A673 (cell line): ENCODE results near the gene FAM83D. TPM values are rescaled to one million over a fixed set of nuclear protein-coding genes. Genes with fewer than 3 reads are reported as not detected.

Experiments
- BruUV-seq: library from RNA; stranded (reverse); fragments of 400-500 nt; replicated peaks from 2 replicates; lab custom pipeline; 2021; lab: Mats Ljungman, UMichigan
- CTCF ChIA-PET: fragments of 300-600 bp; sonication (Branson Sonifier 250); formaldehyde crosslinking; loops from one replicate; lab custom pipeline; 2022; ENCODE audit warnings: antibody characterized with exemption; lab: Charles Lee
- POLR2A ChIA-PET: fragments of 300-600 bp; sonication (Branson Sonifier 250); formaldehyde crosslinking; loops from one replicate; lab custom pipeline; 2022; ENCODE audit warnings: antibody characterized with exemption; ENCODE audit not compliant: low non-redundant PET; lab: Charles Lee
- DNase-seq: peaks from one replicate; pipeline ENCODE4 v3.0.0-alpha.2; 2015; ENCODE audit warnings: low spot score
- H3K27ac ChIP-seq: fragments of 200-600 bp; sonication (generic); 2 replicates; pipeline ENCODE4 v1.5.1; 2016; ENCODE audit warnings: mixed run types, low read depth, mild to moderate bottlenecking, mixed read lengths, antibody characterized with exemption, low read length; ENCODE audit not compliant: poor library complexity, severe bottlenecking
- H3K27me3 ChIP-seq: fragments of 200-600 bp; sonication (generic); replicated peaks from 2 replicates; pipeline ENCODE4 v1.6.1; 2017; ENCODE audit warnings: mixed run types, low read depth, mild to moderate bottlenecking, mixed read lengths, antibody characterized with exemption, low read length; ENCODE audit not compliant: insufficient read depth, poor library complexity
- H3K36me3 ChIP-seq: fragments of 200-600 bp; sonication (generic); 2 replicates; pipeline ENCODE4 v1.6.1; 2016; ENCODE audit warnings: mixed run types, mild to moderate bottlenecking, mixed read lengths, antibody characterized with exemption, low read length; ENCODE audit not compliant: insufficient read depth, poor library complexity, severe bottlenecking
- H3K4me1 ChIP-seq: fragments of 200-600 bp; sonication (generic); 2 replicates; pipeline ENCODE4 v1.6.1; 2017; ENCODE audit warnings: mixed run types, mild to moderate bottlenecking, mixed read lengths, antibody characterized with exemption, low read length; ENCODE audit not compliant: insufficient read depth, poor library complexity, severe bottlenecking
- H3K4me3 ChIP-seq: fragments of 200-600 bp; sonication (generic); 2 replicates; pipeline ENCODE4 v1.5.1; 2016; ENCODE audit warnings: low read depth, mixed run types, mild to moderate bottlenecking, mixed read lengths, low read length; ENCODE audit not compliant: poor library complexity, severe bottlenecking
- H3K9me3 ChIP-seq: fragments of 200-600 bp; sonication (generic); 2 replicates; pipeline ENCODE4 v1.6.1; 2016; ENCODE audit warnings: mixed run types, low read depth, mild to moderate bottlenecking, mixed read lengths, antibody characterized with exemption, low read length; ENCODE audit not compliant: poor library complexity, severe bottlenecking
- CTCF ChIP-seq: fragments of 300-800, 200-600 bp; sonication (generic); conservative IDR thresholded peaks from 2 replicates; pipeline ENCODE4 v1.5.1; 2017; ENCODE audit warnings: low read depth, mild to moderate bottlenecking, antibody characterized with exemption, low read length, moderate library complexity, mixed read lengths
- EZH2 ChIP-seq: fragments of 200-600 bp; sonication (generic); IDR thresholded peaks from 2 replicates; pipeline ENCODE4 v1.6.1; 2017; ENCODE audit warnings: borderline replicate concordance, low read depth, mild to moderate bottlenecking, mixed read lengths, antibody characterized with exemption, low read length; ENCODE audit not compliant: poor library complexity, severe bottlenecking
- intact Hi-C: fragments of 100-400 bp; cut with micrococcal nuclease; formaldehyde crosslinking; loops from one replicate; pipeline ENCODE4 v1.10.0; 2022; ENCODE audit not compliant: unreplicated experiment
- total RNA-seq: library from RNA; stranded (reverse); gene quantifications from 2 replicates; pipeline ENCODE4 v1.2.3, GENCODE V29; 2021

Gene FAM83D
- total RNA-seq, 1 experiment from 2014 or later, result 74.0 TPM

DNA sequence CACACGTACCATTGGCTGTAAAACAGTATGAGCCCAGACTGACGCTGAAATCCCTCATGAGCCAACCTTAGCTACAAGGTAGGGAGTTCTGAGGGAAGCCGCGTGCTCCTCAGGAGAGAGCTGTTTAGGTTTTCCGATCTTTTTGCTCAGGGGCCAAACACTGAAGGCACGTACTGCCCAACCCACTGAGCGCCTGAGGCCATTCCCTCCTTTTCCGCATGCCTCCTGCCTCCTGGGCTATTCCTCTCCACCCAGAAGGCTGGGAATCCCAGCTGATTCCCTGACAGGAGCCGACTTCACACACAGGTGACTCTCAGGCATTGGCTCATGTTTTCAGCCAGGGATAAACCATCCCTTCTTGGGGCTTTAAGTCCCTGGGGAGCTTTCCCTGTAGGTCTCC lies 5.4 kb upstream of the FAM83D start:
- no peaks in the 10 kb centered on the region for H3K4me1 ChIP-seq
- no peak for TF ChIP-seq EZH2
- no peak for TF ChIP-seq CTCF
- no peak overlapping the region for H3K4me3 ChIP-seq
- CTCF ChIA-PET, result no interaction called here
- no peak for DNase-seq
- H3K9me3 ChIP-seq, result no peaks in the 10 kb centered on the region
- no TSS peak for BruUV-seq
- intact Hi-C loops, result no loop called here
- POLR2A ChIA-PET, result no interaction called here
- no peaks in the 10 kb centered on the region for H3K36me3 ChIP-seq
- no peak overlapping the region for H3K27ac ChIP-seq
- H3K27me3 ChIP-seq, result peaks cover 30% of the 10 kb centered on the region

- TF ChIP-seq CTCF (no peak), EZH2 (no peak)
- peaks cover 9% of the 10 kb centered on the region for H3K4me1 ChIP-seq
- H3K27me3 ChIP-seq, result peaks cover 19% of the 10 kb centered on the region
- no peak overlapping the region for H3K4me3 ChIP-seq
- peaks cover 7% of the 10 kb centered on the region for H3K36me3 ChIP-seq
- ChIA-PET POLR2A (no interaction called here), CTCF (no interaction called here)
- H3K9me3 ChIP-seq, result no peaks in the 10 kb centered on the region
- BruUV-seq, result no TSS peak
- intact Hi-C loops, result no loop called here
- DNase-seq, result no peak
- H3K27ac ChIP-seq, result no peak overlapping the region
Measured at GRCh38 chr20:38924718-38925117, 1.5 kb upstream of the FAM83D start.

- H3K27ac ChIP-seq, result peak overlapping the region; percentile 94
- TF ChIP-seq EZH2 (no peak), CTCF (no peak)
- H3K27me3 ChIP-seq, result no peaks in the 10 kb centered on the region
- intact Hi-C loops, result loop anchor here (1.0 kb wide), 1 partner anchor 121 kb away; no protein-coding TSS in a partner anchor
- H3K36me3 ChIP-seq, result peaks cover 15% of the 10 kb centered on the region
- peak; percentile 25 for DNase-seq
- CTCF ChIA-PET, result interaction anchor here (1.1 kb wide), 1 partner anchor 35 kb away, joined by 4 read pairs; the partner anchor contains the start of gene DHX35
- BruUV-seq, result TSS peak; percentile 33
- POLR2A ChIA-PET, result no interaction called here
- peaks cover 9% of the 10 kb centered on the region for H3K4me1 ChIP-seq
- peak overlapping the region; percentile 94 for H3K4me3 ChIP-seq
- no peaks in the 10 kb centered on the region for H3K9me3 ChIP-seq
Measured at GRCh38 chr20:38926934-38927616, 858 bp downstream of the FAM83D start.
